Measurements from ENCODE around the gene STX1A.

Gene STX1A

DNA sequence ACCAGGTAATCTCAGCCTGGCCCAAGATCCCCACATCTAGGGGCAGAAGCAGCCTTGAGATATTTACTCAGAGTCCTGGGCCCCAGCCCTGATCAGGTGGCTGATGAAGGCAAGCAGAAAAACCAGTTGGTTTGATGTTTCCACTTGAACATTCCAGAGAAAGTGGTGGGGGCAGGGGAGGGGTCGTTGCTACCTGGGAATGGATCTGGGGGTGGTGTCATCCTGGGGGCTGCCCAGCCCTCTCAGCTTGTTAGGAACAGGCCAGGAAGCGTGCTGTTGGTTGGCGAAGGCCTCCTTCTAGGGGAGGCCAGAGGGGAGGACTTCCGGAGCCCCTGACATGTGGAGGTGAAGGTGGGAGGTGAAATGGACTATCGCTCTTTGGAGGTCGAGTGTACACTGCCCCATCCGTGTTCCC, 22.9 kb upstream of the STX1A start:
- no peaks in the 10 kb centered on the region for H3K9me3 ChIP-seq (ENCODE audit: control insufficient read depth, insufficient read depth, low read length)

DNA sequence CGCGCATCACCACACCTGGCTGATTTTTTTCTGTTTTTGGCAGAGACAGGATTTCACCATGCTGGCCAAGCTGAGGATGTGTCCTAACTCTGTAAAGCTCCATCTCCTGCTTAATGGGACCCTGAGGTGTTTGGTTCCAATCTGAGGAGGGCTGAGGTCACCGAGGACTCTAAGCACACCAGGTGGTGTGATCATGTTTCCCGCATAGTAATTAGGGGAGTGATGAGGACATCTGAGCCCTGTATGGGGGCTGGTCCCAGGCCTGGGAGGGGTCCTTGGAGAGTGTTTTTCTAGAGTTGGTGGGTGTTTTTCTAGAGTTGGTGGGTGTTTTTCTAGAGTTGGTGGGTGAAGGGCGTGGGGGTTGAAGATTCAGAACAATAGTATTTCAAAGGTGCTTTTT, 22.1 kb upstream of the STX1A start:
- Histone ChIP-seq H3K9ac (ENCODE audit: low read depth, low read length) (peak overlapping the region; percentile 28), H3K36me3 (ENCODE audit: control insufficient read depth, insufficient read depth, low read length) (peaks cover 13% of the 10 kb centered on the region), H3K9me3 (ENCODE audit: control insufficient read depth, insufficient read depth, low read length) (no peaks in the 10 kb centered on the region), H3K4me3 (ENCODE audit: low read depth, low read length) (peak overlapping the region; percentile 5; the same call in 1 of the 2 replicates), H3K27me3 (ENCODE audit: control insufficient read depth, insufficient read depth, low read length) (peaks cover 9% of the 10 kb centered on the region), H3K4me1 (ENCODE audit: control insufficient read depth, insufficient read depth, low read length) (peaks cover 35% of the 10 kb centered on the region), H3K27ac (ENCODE audit: low read depth, low read length) (peak overlapping the region; percentile 96)

More for the DNA sequence above, 22.9 kb upstream of the STX1A start:
- Histone ChIP-seq H3K36me3 (ENCODE audit: control insufficient read depth, insufficient read depth, low read length) (peaks cover 5% of the 10 kb centered on the region), H3K27ac (ENCODE audit: low read depth, low read length) (peak overlapping the region; percentile 96), H3K9ac (ENCODE audit: low read depth, low read length) (peak overlapping the region; percentile 88), H3K4me1 (ENCODE audit: control insufficient read depth, insufficient read depth, low read length) (peaks cover 35% of the 10 kb centered on the region), H3K27me3 (ENCODE audit: control insufficient read depth, insufficient read depth, low read length) (peaks cover 9% of the 10 kb centered on the region), H3K4me3 (ENCODE audit: low read depth, low read length) (peak overlapping the region; percentile 50)

DNA sequence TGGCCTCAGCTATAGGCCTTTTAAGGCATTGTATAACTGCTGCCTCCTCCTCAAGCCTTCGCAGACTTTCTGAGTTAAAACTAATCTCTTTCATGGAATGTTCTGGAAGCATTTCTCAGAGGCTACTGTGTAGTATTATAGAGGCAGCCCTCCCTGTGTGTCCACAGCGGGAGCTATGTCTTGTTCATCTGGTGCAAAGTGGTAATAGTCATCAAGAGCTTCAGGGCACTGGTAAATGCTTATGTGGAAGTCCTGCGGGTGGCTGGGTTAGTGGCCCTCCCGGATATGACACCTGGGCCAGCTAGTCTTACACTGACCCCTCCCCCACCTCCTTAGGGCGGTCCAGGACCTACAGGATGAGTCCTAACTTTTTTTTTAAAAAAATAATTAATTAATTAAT, 21.3 kb upstream of the STX1A start:
- H3K36me3 ChIP-seq (ENCODE audit: control insufficient read depth, insufficient read depth, low read length), result peaks cover 19% of the 10 kb centered on the region
- H3K27me3 ChIP-seq (ENCODE audit: control insufficient read depth, insufficient read depth, low read length), result peaks cover 9% of the 10 kb centered on the region
- H3K4me1 ChIP-seq (ENCODE audit: control insufficient read depth, insufficient read depth, low read length), result peaks cover 35% of the 10 kb centered on the region
- H3K27ac ChIP-seq (ENCODE audit: low read depth, low read length), result peak overlapping the region; percentile 46
- no peak overlapping the region for H3K4me3 ChIP-seq (ENCODE audit: low read depth, low read length)
- no peak overlapping the region for H3K9ac ChIP-seq (ENCODE audit: low read depth, low read length)
- no peaks in the 10 kb centered on the region for H3K9me3 ChIP-seq (ENCODE audit: control insufficient read depth, insufficient read depth, low read length)

DNA sequence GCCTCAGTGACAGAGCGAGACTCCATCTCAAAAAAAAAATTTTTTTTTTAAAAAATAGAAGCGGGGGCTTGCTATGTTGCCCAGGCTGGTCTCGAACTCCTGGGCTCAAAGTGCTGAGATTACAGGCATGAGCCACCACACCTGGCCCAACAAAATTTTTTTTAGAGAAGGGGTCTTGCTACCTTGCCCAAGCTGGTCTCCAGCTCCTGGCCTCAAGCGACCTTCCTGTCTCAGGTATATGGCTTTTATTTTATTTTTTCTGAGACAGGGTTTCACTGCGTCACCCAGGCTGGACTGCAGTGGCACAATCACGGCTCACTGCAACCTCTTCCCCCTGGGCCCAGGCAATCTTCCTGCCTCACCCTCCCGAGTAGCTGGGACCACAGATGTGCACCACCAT, 20.7 kb upstream of the STX1A start:
- H3K4me3 ChIP-seq (ENCODE audit: low read depth, low read length), result no peak overlapping the region
- H3K9ac ChIP-seq (ENCODE audit: low read depth, low read length), result no peak overlapping the region
- H3K27ac ChIP-seq (ENCODE audit: low read depth, low read length), result peak overlapping the region; percentile 46
- H3K27me3 ChIP-seq (ENCODE audit: control insufficient read depth, insufficient read depth, low read length), result peaks cover 9% of the 10 kb centered on the region
- peaks cover 22% of the 10 kb centered on the region for H3K36me3 ChIP-seq (ENCODE audit: control insufficient read depth, insufficient read depth, low read length)
- H3K4me1 ChIP-seq (ENCODE audit: control insufficient read depth, insufficient read depth, low read length), result peaks cover 35% of the 10 kb centered on the region
- H3K9me3 ChIP-seq (ENCODE audit: control insufficient read depth, insufficient read depth, low read length), result no peaks in the 10 kb centered on the region

DNA sequence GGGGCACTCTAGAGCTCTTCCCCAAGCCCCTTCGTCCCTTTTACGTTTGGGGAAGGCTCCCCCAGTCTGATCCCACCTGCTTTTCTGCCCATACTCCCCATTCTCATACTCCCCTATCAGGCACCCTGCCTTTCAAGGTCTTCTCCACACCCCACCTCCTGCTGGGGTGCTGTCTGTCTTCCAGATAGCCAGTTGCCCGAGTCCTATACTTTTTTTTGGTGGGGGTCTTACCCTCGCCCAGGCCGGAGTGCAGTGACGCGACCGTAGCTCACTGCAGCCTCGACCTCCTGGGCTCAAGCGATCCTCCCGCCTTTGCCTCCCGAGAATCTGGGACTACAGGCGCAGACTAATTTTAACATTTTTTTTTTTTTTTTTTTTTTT, 19.9 kb upstream of the STX1A start:
- Histone ChIP-seq H3K27ac (ENCODE audit: low read depth, low read length) (peak overlapping the region; percentile 92), H3K4me1 (ENCODE audit: control insufficient read depth, insufficient read depth, low read length) (peaks cover 39% of the 10 kb centered on the region), H3K9me3 (ENCODE audit: control insufficient read depth, insufficient read depth, low read length) (no peaks in the 10 kb centered on the region), H3K4me3 (ENCODE audit: low read depth, low read length) (peak overlapping the region; percentile 84), H3K27me3 (ENCODE audit: control insufficient read depth, insufficient read depth, low read length) (peaks cover 9% of the 10 kb centered on the region), H3K9ac (ENCODE audit: low read depth, low read length) (peak overlapping the region; percentile 95), H3K36me3 (ENCODE audit: control insufficient read depth, insufficient read depth, low read length) (peaks cover 22% of the 10 kb centered on the region)

DNA sequence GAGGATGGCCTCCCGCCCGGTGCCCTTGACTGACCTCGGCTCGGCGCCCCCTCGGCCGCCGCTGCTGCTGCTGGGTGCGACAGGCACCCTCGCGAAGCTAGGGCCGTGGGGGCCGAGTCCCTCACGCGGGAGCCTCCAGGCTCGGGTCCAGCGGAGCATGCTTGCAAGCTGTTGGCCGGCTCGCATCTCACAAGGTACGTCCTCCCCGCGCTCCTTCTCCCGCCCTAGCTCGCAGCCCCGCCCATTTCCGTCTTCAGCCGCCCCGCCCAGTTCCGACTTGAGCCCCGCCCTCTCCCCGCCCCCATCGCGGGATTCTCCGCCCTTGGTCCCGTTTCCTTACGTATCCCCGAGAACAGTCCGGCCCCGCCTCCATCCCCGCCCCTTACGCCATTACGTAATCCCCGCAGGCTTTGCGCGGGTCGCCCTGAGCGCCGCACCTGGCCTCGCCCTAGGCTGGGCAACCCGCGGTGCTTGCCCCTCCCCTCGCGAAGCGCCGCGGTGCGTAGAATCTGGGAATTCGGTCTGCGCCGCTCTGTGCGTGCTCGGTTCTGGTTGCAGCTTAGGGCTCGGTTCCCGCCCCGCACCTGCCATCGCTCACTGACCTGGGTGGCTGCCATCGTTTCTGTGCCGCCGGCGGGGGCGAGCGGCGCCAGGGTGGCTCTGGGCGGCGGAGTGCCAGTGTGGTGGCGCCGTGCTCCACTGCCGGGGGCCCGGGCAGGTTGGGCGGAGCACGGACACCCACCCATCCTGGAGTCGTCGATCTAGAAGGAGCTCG, 19.3 kb upstream of the STX1A start, which contains the start of gene ABHD11:
ABHD11 (minus strand) TSS at position 191 of the 775 bp plus-strand sequence; CDS start at position 159, 32 bp downstream.
- Histone ChIP-seq H3K36me3 (ENCODE audit: control insufficient read depth, insufficient read depth, low read length) (peaks cover 22% of the 10 kb centered on the region), H3K27ac (ENCODE audit: low read depth, low read length) (peak within 1 kb of the TSS; percentile 92), H3K4me3 (ENCODE audit: low read depth, low read length) (peak within 1 kb of the TSS; percentile 96), H3K27me3 (ENCODE audit: control insufficient read depth, insufficient read depth, low read length) (peaks cover 9% of the 10 kb centered on the region), H3K9me3 (ENCODE audit: control insufficient read depth, insufficient read depth, low read length) (no peaks in the 10 kb centered on the region), H3K4me1 (ENCODE audit: control insufficient read depth, insufficient read depth, low read length) (peaks cover 38% of the 10 kb centered on the region), H3K9ac (ENCODE audit: low read depth, low read length) (peak within 1 kb of the TSS; percentile 95)

DNA sequence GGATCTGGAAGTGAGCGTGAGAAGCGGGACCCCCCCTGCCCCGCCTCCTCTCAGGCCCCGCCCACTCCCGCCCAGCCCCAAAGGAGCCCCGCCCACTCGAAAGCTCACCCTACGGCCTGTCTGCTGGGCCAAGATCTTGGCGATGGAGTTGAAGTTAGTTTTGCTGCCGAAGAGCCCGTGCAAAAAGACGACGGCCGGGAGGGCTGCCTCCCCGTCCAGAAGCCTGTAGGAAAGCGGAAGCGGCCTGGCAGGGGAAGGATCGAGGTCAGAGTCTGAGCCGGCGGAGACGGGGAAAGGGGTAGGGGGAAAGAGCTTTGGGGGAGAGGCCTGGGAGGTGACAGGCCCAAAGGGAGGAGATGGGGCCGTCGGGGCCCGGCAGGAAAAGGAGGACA, 18.7 kb upstream of the STX1A start:
- Histone ChIP-seq H3K27ac (ENCODE audit: low read depth, low read length) (peak overlapping the region; percentile 89), H3K4me1 (ENCODE audit: control insufficient read depth, insufficient read depth, low read length) (peaks cover 33% of the 10 kb centered on the region), H3K36me3 (ENCODE audit: control insufficient read depth, insufficient read depth, low read length) (peaks cover 22% of the 10 kb centered on the region), H3K27me3 (ENCODE audit: control insufficient read depth, insufficient read depth, low read length) (peaks cover 9% of the 10 kb centered on the region), H3K9me3 (ENCODE audit: control insufficient read depth, insufficient read depth, low read length) (no peaks in the 10 kb centered on the region), H3K4me3 (ENCODE audit: low read depth, low read length) (peak overlapping the region; percentile 96), H3K9ac (ENCODE audit: low read depth, low read length) (peak overlapping the region; percentile 84; the same call in 1 of the 2 replicates)

DNA sequence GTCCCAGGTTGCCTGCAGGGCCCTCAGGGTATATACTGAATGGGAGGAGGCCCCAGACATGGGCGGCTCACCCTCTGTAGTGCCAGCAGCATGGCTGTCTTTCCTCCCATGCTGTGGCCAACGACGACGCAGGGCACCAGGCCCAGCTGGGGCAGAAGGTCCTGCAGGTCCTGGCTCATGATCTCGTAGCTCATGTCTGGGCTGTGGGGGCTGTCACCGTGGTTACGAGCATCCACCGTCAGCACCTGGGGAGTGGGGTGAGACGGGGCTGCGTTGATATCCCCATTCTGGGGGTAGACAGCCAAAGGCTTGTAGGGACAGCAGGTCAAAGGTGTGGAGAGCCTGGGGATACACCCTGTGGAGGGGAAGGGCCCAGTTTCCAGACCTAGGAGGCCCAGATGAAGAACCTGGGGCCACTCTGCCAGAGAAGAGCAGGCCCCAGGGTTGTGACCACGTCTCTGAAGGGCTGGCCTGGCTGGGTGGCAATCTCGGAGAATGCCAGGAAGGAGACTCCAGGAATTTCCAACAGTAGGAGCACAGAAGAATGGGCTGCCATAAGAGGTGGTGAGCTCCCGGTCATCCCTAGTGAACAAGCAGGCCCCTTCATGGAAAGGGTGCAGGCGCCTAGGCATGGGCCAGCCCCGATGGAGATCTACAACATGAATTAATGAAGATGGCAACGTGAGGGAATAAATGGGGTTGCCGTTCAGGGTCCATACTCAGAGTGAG, 18.2 kb upstream of the STX1A start:
- no peak overlapping the region for H3K27ac ChIP-seq (ENCODE audit: low read depth, low read length)
- H3K27me3 ChIP-seq (ENCODE audit: control insufficient read depth, insufficient read depth, low read length), result peaks cover 8% of the 10 kb centered on the region
- H3K9ac ChIP-seq (ENCODE audit: low read depth, low read length), result no peak overlapping the region
- H3K4me3 ChIP-seq (ENCODE audit: low read depth, low read length), result peak overlapping the region; percentile 96
- no peaks in the 10 kb centered on the region for H3K9me3 ChIP-seq (ENCODE audit: control insufficient read depth, insufficient read depth, low read length)
- H3K36me3 ChIP-seq (ENCODE audit: control insufficient read depth, insufficient read depth, low read length), result peaks cover 22% of the 10 kb centered on the region
- peaks cover 29% of the 10 kb centered on the region for H3K4me1 ChIP-seq (ENCODE audit: control insufficient read depth, insufficient read depth, low read length)

DNA sequence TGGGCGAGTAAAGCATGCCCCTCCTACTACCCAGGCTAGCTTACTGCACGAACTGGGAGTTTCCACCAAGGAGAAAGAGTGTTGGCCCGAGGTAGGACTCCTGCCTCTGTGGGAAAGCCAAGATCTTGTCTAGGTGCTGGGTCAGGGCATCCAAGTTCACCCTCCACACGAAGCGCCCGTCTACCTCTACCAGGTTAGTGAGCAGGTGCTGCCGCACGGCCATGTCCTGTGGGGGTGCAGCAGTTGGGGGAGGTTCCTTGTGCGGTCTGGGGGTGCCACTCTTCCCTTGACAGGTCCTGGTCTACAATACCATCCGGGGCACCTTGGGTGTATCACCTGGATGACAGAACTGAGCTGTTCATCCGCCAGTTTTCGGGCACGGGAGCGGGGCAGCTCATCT, 17.4 kb upstream of the STX1A start:
- Histone ChIP-seq H3K4me3 (ENCODE audit: low read depth, low read length) (no peak overlapping the region), H3K27ac (ENCODE audit: low read depth, low read length) (no peak overlapping the region), H3K9me3 (ENCODE audit: control insufficient read depth, insufficient read depth, low read length) (no peaks in the 10 kb centered on the region), H3K9ac (ENCODE audit: low read depth, low read length) (no peak overlapping the region), H3K4me1 (ENCODE audit: control insufficient read depth, insufficient read depth, low read length) (peaks cover 22% of the 10 kb centered on the region), H3K36me3 (ENCODE audit: control insufficient read depth, insufficient read depth, low read length) (peaks cover 22% of the 10 kb centered on the region), H3K27me3 (ENCODE audit: control insufficient read depth, insufficient read depth, low read length) (peaks cover 6% of the 10 kb centered on the region)

DNA sequence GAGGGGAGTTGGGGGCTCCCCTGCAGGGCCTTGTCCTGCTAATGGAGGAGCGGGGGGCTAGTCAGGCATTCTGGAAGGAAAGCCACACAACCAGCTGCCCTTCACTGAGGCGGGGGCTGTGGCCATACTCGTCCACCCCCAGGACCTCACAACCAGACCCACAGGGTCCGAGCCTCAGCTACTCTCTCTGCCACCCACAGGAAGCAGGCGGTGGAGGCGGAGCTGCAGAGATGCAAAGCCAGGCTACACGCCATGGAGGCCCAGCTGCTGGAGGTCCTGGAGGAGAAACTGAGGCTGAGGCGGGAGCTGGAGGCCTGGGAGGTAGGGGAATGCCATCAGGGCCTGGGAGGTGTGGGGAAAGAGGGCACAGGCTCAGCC, 16.0 kb upstream of the STX1A start:
- H3K4me1 ChIP-seq (ENCODE audit: control insufficient read depth, insufficient read depth, low read length), result peaks cover 11% of the 10 kb centered on the region; the same call in 1 of the 2 replicates
- no peak overlapping the region for H3K9ac ChIP-seq (ENCODE audit: low read depth, low read length)
- H3K4me3 ChIP-seq (ENCODE audit: low read depth, low read length), result no peak overlapping the region
- H3K27me3 ChIP-seq (ENCODE audit: control insufficient read depth, insufficient read depth, low read length), result peaks cover 3% of the 10 kb centered on the region
- H3K27ac ChIP-seq (ENCODE audit: low read depth, low read length), result peak overlapping the region; percentile 62
- H3K36me3 ChIP-seq (ENCODE audit: control insufficient read depth, insufficient read depth, low read length), result peaks cover 22% of the 10 kb centered on the region
- no peaks in the 10 kb centered on the region for H3K9me3 ChIP-seq (ENCODE audit: control insufficient read depth, insufficient read depth, low read length)
